Measurements from ENCODE around the gene PRTFDC1.

PRTFDC1 gene

DNA sequence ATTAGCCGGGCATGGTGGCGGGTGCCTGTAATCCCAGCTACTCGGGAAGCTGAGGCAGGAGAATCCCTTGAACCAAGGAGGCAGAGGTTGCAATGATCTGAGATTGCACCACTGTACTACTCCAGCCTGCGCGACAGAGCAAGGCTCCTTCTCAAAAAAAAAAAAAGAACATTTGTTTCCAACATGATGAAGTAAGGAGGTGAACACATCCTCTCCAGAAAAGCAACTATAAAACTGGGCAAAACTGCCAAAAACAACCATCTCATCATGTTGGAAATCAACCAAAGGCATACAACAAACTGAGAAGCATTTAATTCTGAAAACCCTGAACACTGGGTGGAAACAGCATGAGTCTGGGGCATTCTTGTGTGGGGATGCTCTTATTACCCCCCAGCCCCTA, 14.3 kb downstream of the PRTFDC1 start:
- TF ChIP-seq, protein P1, sequence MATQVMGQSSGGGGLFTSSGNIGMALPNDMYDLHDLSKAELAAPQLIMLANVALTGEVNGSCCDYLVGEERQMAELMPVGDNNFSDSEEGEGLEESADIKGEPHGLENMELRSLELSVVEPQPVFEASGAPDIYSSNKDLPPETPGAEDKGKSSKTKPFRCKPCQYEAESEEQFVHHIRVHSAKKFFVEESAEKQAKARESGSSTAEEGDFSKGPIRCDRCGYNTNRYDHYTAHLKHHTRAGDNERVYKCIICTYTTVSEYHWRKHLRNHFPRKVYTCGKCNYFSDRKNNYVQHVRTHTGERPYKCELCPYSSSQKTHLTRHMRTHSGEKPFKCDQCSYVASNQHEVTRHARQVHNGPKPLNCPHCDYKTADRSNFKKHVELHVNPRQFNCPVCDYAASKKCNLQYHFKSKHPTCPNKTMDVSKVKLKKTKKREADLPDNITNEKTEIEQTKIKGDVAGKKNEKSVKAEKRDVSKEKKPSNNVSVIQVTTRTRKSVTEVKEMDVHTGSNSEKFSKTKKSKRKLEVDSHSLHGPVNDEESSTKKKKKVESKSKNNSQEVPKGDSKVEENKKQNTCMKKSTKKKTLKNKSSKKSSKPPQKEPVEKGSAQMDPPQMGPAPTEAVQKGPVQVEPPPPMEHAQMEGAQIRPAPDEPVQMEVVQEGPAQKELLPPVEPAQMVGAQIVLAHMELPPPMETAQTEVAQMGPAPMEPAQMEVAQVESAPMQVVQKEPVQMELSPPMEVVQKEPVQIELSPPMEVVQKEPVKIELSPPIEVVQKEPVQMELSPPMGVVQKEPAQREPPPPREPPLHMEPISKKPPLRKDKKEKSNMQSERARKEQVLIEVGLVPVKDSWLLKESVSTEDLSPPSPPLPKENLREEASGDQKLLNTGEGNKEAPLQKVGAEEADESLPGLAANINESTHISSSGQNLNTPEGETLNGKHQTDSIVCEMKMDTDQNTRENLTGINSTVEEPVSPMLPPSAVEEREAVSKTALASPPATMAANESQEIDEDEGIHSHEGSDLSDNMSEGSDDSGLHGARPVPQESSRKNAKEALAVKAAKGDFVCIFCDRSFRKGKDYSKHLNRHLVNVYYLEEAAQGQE (IDR thresholded peaks at IDR 0.05; ENCODE audit: insufficient replicate concordance, low read depth), result no peak
- TF ChIP-seq POLR2AphosphoS5 (IDR thresholded peaks at IDR 0.05; ENCODE audit: low read depth) (no peak), SPI1 (IDR thresholded peaks at IDR 0.05; ENCODE audit: borderline replicate concordance, low read depth) (no peak), GABPA (IDR thresholded peaks at IDR 0.05; ENCODE audit: low read depth) (no peak)
- TF ChIP-seq, protein P2, sequence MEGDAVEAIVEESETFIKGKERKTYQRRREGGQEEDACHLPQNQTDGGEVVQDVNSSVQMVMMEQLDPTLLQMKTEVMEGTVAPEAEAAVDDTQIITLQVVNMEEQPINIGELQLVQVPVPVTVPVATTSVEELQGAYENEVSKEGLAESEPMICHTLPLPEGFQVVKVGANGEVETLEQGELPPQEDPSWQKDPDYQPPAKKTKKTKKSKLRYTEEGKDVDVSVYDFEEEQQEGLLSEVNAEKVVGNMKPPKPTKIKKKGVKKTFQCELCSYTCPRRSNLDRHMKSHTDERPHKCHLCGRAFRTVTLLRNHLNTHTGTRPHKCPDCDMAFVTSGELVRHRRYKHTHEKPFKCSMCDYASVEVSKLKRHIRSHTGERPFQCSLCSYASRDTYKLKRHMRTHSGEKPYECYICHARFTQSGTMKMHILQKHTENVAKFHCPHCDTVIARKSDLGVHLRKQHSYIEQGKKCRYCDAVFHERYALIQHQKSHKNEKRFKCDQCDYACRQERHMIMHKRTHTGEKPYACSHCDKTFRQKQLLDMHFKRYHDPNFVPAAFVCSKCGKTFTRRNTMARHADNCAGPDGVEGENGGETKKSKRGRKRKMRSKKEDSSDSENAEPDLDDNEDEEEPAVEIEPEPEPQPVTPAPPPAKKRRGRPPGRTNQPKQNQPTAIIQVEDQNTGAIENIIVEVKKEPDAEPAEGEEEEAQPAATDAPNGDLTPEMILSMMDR (IDR thresholded peaks at IDR 0.05; ENCODE audit: insufficient read depth, low read length), result no peak
- H3K27me3 ChIP-seq (ENCODE audit: insufficient read depth, poor library complexity, severe bottlenecking), result no peaks in the 10 kb centered on the region
- H3K27ac ChIP-seq (replicated peaks), result no peak overlapping the region
- no peak overlapping the region for H3K4me3 ChIP-seq (replicated peaks; ENCODE audit: insufficient read depth, low read length)
- DNase-seq (ENCODE audit: low read depth in 1 of 2, low spot score in 1 of 2), result no peak

DNA sequence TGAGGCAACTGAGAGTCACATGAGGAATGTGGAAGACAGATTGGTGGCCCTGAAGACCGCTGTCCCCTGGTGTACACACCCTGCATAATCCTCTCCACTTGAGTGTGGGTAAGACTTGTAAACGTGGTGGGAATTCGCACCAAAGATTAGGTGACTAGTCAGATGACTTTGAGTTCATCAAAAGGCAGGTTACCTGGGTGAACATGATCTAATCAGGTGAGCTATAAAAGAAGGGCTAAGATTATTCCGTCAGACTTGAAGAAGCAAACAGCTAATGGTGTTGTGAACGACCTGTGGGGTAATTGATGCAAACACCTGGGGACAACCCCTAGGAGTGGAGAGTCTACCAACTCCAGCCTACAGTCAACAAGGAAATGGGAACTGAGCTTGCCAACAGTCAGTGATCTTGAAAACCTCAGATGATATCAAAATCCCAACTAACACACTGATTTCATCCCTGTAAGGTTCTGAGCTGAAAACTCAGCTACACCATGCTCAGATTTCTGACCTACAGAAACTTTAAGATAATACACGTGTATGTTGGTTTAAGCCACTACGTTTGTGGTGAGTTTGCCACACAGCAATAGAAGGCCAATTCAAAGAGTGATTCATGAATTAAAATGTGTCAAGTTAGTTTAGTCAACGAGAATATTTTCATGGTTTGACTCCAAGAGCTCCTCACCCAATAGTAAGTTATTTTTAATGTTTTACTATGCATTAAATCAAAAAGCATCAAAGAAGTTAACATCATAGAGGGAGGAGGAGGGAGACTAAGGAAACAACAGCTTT, 16.7 kb downstream of the PRTFDC1 start:
- TF ChIP-seq, protein P1 (IDR thresholded peaks at IDR 0.05; ENCODE audit: insufficient replicate concordance, low read depth), result no peak
- TF ChIP-seq, protein P2 (IDR thresholded peaks at IDR 0.05; ENCODE audit: insufficient read depth, low read length), result no peak
- TF ChIP-seq SPI1 (IDR thresholded peaks at IDR 0.05; ENCODE audit: borderline replicate concordance, low read depth) (no peak), GABPA (IDR thresholded peaks at IDR 0.05; ENCODE audit: low read depth) (no peak), POLR2AphosphoS5 (IDR thresholded peaks at IDR 0.05; ENCODE audit: low read depth) (no peak)

DNA sequence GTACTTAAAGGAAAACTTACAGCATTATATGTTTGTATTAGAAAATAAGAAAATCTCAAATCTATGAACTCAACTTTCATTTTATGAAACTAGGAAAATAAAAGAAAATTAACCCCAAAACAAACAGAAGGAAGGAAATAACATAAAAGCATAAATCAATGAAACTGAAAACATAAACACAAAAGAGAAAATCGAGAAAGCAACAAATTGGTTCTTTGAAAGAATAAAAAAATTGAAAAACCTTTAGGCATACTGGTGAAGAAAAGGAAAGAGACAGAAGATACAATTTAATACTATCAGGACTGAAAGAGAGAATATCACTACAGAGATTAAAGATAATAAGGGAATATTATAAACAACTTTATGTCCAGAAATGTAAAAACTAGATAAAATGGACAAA, 21.2 kb downstream of the PRTFDC1 start:
- TF ChIP-seq POLR2AphosphoS5 (IDR thresholded peaks at IDR 0.05; ENCODE audit: low read depth) (no peak), SPI1 (IDR thresholded peaks at IDR 0.05; ENCODE audit: borderline replicate concordance, low read depth) (no peak)
- TF ChIP-seq, protein P2 (IDR thresholded peaks at IDR 0.05; ENCODE audit: insufficient read depth, low read length), result no peak
- no peak overlapping the region for H3K4me3 ChIP-seq (replicated peaks; ENCODE audit: insufficient read depth, low read length)
- DNase-seq (ENCODE audit: low read depth in 1 of 2, low spot score in 1 of 2), result no peak
- no peak overlapping the region for H3K27ac ChIP-seq (replicated peaks)
- no peaks in the 10 kb centered on the region for H3K27me3 ChIP-seq (ENCODE audit: insufficient read depth, poor library complexity, severe bottlenecking)

More for the DNA sequence above, 16.7 kb downstream of the PRTFDC1 start:
- Histone ChIP-seq H3K27ac (replicated peaks) (no peak overlapping the region), H3K4me3 (replicated peaks; ENCODE audit: insufficient read depth, low read length) (no peak overlapping the region), H3K27me3 (ENCODE audit: insufficient read depth, poor library complexity, severe bottlenecking) (no peaks in the 10 kb centered on the region)
- no peak for DNase-seq (ENCODE audit: low read depth in 1 of 2, low spot score in 1 of 2)
